ENCODE measurements around the gene NACC2.

The NACC2 gene

GRCh38 chr9:136115641-136116359 is 20.7 kb upstream of the NACC2 start:
- H3K9me3 ChIP-seq (ENCODE audit: control insufficient read depth, insufficient read depth, low read depth, low read length) = no peaks in the 10 kb centered on the region
- H3K4me1 ChIP-seq (ENCODE audit: control insufficient read depth, insufficient read depth, low read length) = 0 out of 2 replicates have a peak, but pooled peaks cover 2% of the 10 kb centered on the region
- no peak overlapping the region for H3K27ac ChIP-seq (ENCODE audit: extremely low read depth, low read depth, low read length)
- POLR2A ChIA-PET = interaction anchor here (0.8 to 1.2 kb wide), 2 partner anchors 19 to 20 kb away, joined by 3 to 5 read pairs; partner anchors contain the start of gene NACC2
- TF ChIP-seq ZNF518A (tag by site-specific recombination; conservative IDR thresholded peaks at IDR 0.05; ENCODE audit: low read depth) (no peak), KLF1 (tag by site-specific recombination; IDR thresholded peaks at IDR 0.05) (peak; percentile 64), ZNF600 (tag by site-specific recombination; IDR thresholded peaks at IDR 0.05) (0 out of 2 replicates have a peak, but pooled peaks have one; percentile 0), ZNF623 (tag by site-specific recombination; IDR thresholded peaks at IDR 0.05) (no peak), ZNF677 (tag by site-specific recombination; IDR thresholded peaks at IDR 0.05) (no peak), ZNF274 (IDR thresholded peaks at IDR 0.05; ENCODE audit: low read length) (no peak), ZNF274 (tag by site-specific recombination; IDR thresholded peaks at IDR 0.05; ENCODE audit: borderline replicate concordance) (no peak), ZNF416 (tag by site-specific recombination; IDR thresholded peaks at IDR 0.05) (no peak)
- TF ChIP-seq, protein P1, sequence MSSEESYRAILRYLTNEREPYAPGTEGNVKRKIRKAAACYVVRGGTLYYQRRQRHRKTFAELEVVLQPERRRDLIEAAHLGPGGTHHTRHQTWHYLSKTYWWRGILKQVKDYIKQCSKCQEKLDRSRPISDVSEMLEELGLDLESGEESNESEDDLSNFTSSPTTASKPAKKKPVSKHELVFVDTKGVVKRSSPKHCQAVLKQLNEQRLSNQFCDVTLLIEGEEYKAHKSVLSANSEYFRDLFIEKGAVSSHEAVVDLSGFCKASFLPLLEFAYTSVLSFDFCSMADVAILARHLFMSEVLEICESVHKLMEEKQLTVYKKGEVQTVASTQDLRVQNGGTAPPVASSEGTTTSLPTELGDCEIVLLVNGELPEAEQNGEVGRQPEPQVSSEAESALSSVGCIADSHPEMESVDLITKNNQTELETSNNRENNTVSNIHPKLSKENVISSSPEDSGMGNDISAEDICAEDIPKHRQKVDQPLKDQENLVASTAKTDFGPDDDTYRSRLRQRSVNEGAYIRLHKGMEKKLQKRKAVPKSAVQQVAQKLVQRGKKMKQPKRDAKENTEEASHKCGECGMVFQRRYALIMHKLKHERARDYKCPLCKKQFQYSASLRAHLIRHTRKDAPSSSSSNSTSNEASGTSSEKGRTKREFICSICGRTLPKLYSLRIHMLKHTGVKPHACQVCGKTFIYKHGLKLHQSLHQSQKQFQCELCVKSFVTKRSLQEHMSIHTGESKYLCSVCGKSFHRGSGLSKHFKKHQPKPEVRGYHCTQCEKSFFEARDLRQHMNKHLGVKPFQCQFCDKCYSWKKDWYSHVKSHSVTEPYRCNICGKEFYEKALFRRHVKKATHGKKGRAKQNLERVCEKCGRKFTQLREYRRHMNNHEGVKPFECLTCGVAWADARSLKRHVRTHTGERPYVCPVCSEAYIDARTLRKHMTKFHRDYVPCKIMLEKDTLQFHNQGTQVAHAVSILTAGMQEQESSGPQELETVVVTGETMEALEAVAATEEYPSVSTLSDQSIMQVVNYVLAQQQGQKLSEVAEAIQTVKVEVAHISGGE (tag by site-specific recombination; conservative IDR thresholded peaks at IDR 0.05; ENCODE audit: low read depth) = no peak
- H3K4me3 ChIP-seq (ENCODE audit: low read depth, low read length) = no peak overlapping the region
- H3K36me3 ChIP-seq (ENCODE audit: control insufficient read depth in 2 of 2, insufficient read depth in 1 of 2, low read length in 2 of 2) = peaks cover 0 to 33% of the 10 kb centered on the region in 2 experiments; a peak in 1 of 3 replicates
- CTCF ChIA-PET = no interaction called here

DNA sequence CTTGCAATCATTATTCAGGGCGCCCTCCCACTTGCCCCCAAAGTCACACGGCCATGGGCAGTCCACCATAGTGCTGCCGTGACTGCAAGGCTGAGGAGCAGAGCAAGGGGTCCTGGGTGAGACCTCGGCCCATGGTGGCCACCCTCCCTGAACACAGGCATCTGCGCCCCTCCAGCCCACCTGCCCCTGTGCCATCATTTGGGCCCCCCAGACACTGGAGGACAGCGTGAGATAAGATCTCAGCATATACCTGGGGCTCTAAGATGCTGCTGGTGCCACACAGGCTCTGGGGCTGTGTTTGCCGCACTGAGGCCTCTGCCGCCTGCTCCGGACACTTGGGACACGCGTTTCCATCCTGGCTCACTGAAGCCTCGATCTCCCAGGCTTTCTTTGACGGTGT is 20.1 kb upstream of the NACC2 start:
- peaks cover 0 to 33% of the 10 kb centered on the region in 2 experiments; a peak in 1 of 3 replicates for H3K36me3 ChIP-seq (ENCODE audit: control insufficient read depth in 2 of 2, insufficient read depth in 1 of 2, low read length in 2 of 2)
- no peak overlapping the region for H3K27ac ChIP-seq (ENCODE audit: extremely low read depth, low read depth, low read length)
- POLR2A ChIA-PET = no interaction called here
- H3K4me1 ChIP-seq (ENCODE audit: control insufficient read depth, insufficient read depth, low read length) = peaks cover 3% of the 10 kb centered on the region; the same call in 1 of the 2 replicates
- no peaks in the 10 kb centered on the region for H3K9me3 ChIP-seq (ENCODE audit: control insufficient read depth, insufficient read depth, low read depth, low read length)
- no peak overlapping the region for H3K4me3 ChIP-seq (ENCODE audit: low read depth, low read length)
- CTCF ChIA-PET = no interaction called here
- no peak for TF ChIP-seq ZNF112 (tag by site-specific recombination; IDR thresholded peaks at IDR 0.05)
- 0 out of 2 replicates have a peak, but pooled peaks have one; percentile 10 for TF ChIP-seq ZNF600 (tag by site-specific recombination; IDR thresholded peaks at IDR 0.05)
- TF ChIP-seq ZNF510 (tag by site-specific recombination; IDR thresholded peaks at IDR 0.05; ENCODE audit: insufficient replicate concordance) = no peak
- no peak for TF ChIP-seq PRDM1 (tag by site-specific recombination; IDR thresholded peaks at IDR 0.05)
- no peak for TF ChIP-seq OSR2 (tag by site-specific recombination; IDR thresholded peaks at IDR 0.05)
- TF ChIP-seq, protein P2, sequence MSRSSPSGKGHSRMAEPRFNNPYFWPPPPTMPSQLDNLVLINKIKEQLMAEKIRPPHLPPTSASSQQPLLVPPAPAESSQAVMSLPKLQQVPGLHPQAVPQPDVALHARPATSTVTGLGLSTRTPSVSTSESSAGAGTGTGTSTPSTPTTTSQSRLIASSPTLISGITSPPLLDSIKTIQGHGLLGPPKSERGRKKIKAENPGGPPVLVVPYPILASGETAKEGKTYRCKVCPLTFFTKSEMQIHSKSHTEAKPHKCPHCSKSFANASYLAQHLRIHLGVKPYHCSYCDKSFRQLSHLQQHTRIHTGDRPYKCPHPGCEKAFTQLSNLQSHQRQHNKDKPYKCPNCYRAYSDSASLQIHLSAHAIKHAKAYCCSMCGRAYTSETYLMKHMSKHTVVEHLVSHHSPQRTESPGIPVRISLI (tag by site-specific recombination; IDR thresholded peaks at IDR 0.05) = no peak
- TF ChIP-seq ZNF544 (tag by site-specific recombination; IDR thresholded peaks at IDR 0.05) = no peak
- TF ChIP-seq ZNF670 (tag by site-specific recombination; IDR thresholded peaks at IDR 0.05; ENCODE audit: low read depth) = no peak

All from HEK293 (cell line).